ENCODE measurements around the gene SLC15A1.

SLC15A1 gene

DNA sequence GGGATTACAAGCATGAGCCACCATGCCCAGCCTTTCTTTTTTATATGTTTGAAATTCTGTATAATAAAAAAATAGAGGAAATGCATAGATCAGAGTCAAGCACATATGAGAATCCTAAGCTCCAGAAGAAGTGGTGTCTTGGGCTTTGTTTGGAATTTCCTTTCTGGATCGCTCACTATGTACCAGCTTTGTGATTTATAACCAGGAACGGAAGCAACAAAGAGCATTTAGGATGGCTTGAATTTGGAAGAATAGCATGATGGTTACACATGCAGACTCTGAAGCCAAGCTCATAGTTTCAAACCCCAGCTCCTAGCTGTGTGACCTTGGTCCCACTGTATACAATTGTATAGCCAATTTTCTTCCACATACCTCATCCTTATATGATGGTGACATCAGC is 28.0 kb upstream of the SLC15A1 start:
- Histone ChIP-seq H3K27ac (ENCODE audit: low read depth, low read length) (no peak overlapping the region), H2AFZ (ENCODE audit: low read depth, low read length, severe bottlenecking) (no peak overlapping the region)
- TF ChIP-seq EZH2phosphoT487 (conservative IDR thresholded peaks at IDR 0.05; ENCODE audit: low read length): no peak
- TF ChIP-seq, protein P1, sequence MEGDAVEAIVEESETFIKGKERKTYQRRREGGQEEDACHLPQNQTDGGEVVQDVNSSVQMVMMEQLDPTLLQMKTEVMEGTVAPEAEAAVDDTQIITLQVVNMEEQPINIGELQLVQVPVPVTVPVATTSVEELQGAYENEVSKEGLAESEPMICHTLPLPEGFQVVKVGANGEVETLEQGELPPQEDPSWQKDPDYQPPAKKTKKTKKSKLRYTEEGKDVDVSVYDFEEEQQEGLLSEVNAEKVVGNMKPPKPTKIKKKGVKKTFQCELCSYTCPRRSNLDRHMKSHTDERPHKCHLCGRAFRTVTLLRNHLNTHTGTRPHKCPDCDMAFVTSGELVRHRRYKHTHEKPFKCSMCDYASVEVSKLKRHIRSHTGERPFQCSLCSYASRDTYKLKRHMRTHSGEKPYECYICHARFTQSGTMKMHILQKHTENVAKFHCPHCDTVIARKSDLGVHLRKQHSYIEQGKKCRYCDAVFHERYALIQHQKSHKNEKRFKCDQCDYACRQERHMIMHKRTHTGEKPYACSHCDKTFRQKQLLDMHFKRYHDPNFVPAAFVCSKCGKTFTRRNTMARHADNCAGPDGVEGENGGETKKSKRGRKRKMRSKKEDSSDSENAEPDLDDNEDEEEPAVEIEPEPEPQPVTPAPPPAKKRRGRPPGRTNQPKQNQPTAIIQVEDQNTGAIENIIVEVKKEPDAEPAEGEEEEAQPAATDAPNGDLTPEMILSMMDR (IDR thresholded peaks at IDR 0.05; ENCODE audit: insufficient read depth, low read length, poor library complexity, severe bottlenecking): no peak

DNA sequence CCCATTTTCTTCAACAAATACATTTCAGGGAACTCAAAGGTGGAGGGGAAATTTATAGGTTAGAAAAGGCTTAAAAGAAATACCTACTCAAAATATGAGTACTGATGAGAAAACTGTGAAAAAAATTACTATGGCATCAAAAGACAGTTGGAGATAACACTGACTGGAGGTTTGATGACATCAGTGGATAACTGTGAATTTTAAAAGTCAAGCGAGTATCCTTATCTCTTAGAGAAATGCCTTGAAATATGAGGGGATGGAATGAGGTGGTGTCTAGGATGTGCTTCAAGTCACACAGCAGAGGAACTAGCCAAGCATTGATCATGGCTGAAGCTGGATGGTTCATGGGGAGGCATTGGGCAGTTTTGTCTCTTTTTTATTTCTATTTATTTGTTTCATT is 27.2 kb upstream of the SLC15A1 start:
- Histone ChIP-seq H3K36me3 (ENCODE audit: low read length) (no peaks in the 10 kb centered on the region), H4K20me1 (ENCODE audit: low read depth, low read length) (no peaks in the 10 kb centered on the region), H3K79me2 (ENCODE audit: insufficient read depth, low read length) (no peaks in the 10 kb centered on the region), H3K9me2 (replicated peaks; ENCODE audit: insufficient read depth, low read length) (no peaks in the 10 kb centered on the region), H3K27me3 (ENCODE audit: low read length) (no peaks in the 10 kb centered on the region), H3K27ac (ENCODE audit: low read depth, low read length) (no peak overlapping the region), H3K9ac (ENCODE audit: low read length) (no peak overlapping the region), H3K4me2 (ENCODE audit: low read depth, low read length, poor library complexity, severe bottlenecking) (no peak overlapping the region), H2AFZ (ENCODE audit: low read depth, low read length, severe bottlenecking) (no peak overlapping the region), H3F3A (ENCODE audit: insufficient read depth) (no peaks in the 10 kb centered on the region), H3K4me3 (ENCODE audit: insufficient read depth, low read length, poor library complexity, severe bottlenecking) (no peak overlapping the region), H3K9me3 (ENCODE audit: insufficient read depth, low read length) (no peaks in the 10 kb centered on the region)
- TF ChIP-seq EZH2phosphoT487 (conservative IDR thresholded peaks at IDR 0.05; ENCODE audit: low read length): no peak
- TF ChIP-seq, protein P1 (IDR thresholded peaks at IDR 0.05; ENCODE audit: insufficient read depth, low read length, poor library complexity, severe bottlenecking): no peak

More for the DNA sequence above, 28.0 kb upstream of the SLC15A1 start:
- no peaks in the 10 kb centered on the region for H3K27me3 ChIP-seq (ENCODE audit: low read length)
- no peak overlapping the region for H3K9ac ChIP-seq (ENCODE audit: low read length)
- H3K4me3 ChIP-seq (ENCODE audit: insufficient read depth, low read length, poor library complexity, severe bottlenecking): no peak overlapping the region
- no peak overlapping the region for H3K4me2 ChIP-seq (ENCODE audit: low read depth, low read length, poor library complexity, severe bottlenecking)
- no peaks in the 10 kb centered on the region for H3F3A ChIP-seq (ENCODE audit: insufficient read depth)
- H4K20me1 ChIP-seq (ENCODE audit: low read depth, low read length): no peaks in the 10 kb centered on the region
- H3K9me3 ChIP-seq (ENCODE audit: insufficient read depth, low read length): no peaks in the 10 kb centered on the region
- no peaks in the 10 kb centered on the region for H3K36me3 ChIP-seq (ENCODE audit: low read length)
- no peaks in the 10 kb centered on the region for H3K9me2 ChIP-seq (replicated peaks; ENCODE audit: insufficient read depth, low read length)
- H3K79me2 ChIP-seq (ENCODE audit: insufficient read depth, low read length): no peaks in the 10 kb centered on the region

DNA sequence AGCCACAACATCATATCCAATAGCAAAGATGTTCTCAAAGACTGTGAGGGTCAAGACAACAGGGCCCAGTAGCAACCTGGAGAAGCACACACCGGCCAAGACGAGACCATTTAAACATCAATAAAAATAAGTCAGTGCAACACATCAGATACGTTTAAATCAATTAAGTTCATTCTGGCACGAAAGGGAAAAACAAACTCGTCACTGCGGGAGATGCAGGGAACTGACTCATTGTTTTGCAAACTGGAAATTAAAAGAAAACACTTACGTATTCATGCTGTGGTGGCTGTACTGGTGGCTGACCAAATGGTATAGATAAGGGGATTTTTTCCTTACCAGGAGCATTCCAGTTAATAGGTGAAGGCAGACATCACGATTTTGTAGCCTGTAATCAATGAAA is 26.3 kb upstream of the SLC15A1 start:
- Histone ChIP-seq H3K9ac (ENCODE audit: low read length) (no peak overlapping the region), H2AFZ (ENCODE audit: low read depth, low read length, severe bottlenecking) (no peak overlapping the region)

More for the DNA sequence above, 26.3 kb upstream of the SLC15A1 start:
- no peaks in the 10 kb centered on the region for H3K27me3 ChIP-seq (ENCODE audit: low read length)
- TF ChIP-seq, protein P1 (IDR thresholded peaks at IDR 0.05; ENCODE audit: insufficient read depth, low read length, poor library complexity, severe bottlenecking): no peak
- no peak for TF ChIP-seq EZH2phosphoT487 (conservative IDR thresholded peaks at IDR 0.05; ENCODE audit: low read length)
- H3K36me3 ChIP-seq (ENCODE audit: low read length): no peaks in the 10 kb centered on the region
- H3K4me2 ChIP-seq (ENCODE audit: low read depth, low read length, poor library complexity, severe bottlenecking): no peak overlapping the region
- H3K9me2 ChIP-seq (replicated peaks; ENCODE audit: insufficient read depth, low read length): no peaks in the 10 kb centered on the region
- H3K9me3 ChIP-seq (ENCODE audit: insufficient read depth, low read length): no peaks in the 10 kb centered on the region
- no peak overlapping the region for H3K27ac ChIP-seq (ENCODE audit: low read depth, low read length)
- no peaks in the 10 kb centered on the region for H3F3A ChIP-seq (ENCODE audit: insufficient read depth)
- H3K4me3 ChIP-seq (ENCODE audit: insufficient read depth, low read length, poor library complexity, severe bottlenecking): no peak overlapping the region
- no peaks in the 10 kb centered on the region for H4K20me1 ChIP-seq (ENCODE audit: low read depth, low read length)
- no peaks in the 10 kb centered on the region for H3K79me2 ChIP-seq (ENCODE audit: insufficient read depth, low read length)
